CD4-positive, alpha-beta T cell treated with Interleukin-4 for 1 hour (primary cell): ENCODE results near the gene CIPC.

ENCODE experiments used
- DNase-seq, 2 donors: peaks; one replicate each; pipeline ENCODE4 v3.0.0-alpha.2; 2020 to 2022

CIPC gene

DNA sequence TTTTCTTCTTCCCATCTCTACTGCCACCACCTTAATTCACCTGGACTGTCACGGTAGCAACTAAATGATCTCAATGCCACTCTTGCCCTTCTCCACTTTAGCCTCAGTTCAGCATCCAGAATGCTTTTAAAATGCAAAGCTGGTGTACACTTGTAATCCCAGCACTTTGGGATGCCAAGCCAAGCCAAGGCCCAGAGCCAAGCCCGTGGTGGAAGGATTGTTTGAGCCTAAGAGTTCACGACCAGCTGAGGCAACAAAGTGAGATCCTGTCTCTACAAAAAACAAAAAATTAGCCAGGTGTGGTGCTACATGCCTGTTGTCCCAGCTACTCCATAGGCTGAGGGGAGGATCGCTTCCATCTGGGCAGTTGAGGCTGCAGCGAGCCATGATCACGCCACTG is 5.9 kb downstream of the CIPC start:
- no peak for DNase-seq

GRCh38 chr14:77104393-77104792 is 6.3 kb downstream of the CIPC start:
- no peak for DNase-seq

GRCh38 chr14:77105145-77105939 is 7.3 kb downstream of the CIPC start:
- no peak for DNase-seq

- no peak for DNase-seq
Observed at GRCh38 chr14:77106666-77107065, 8.6 kb downstream of the CIPC start.

DNA sequence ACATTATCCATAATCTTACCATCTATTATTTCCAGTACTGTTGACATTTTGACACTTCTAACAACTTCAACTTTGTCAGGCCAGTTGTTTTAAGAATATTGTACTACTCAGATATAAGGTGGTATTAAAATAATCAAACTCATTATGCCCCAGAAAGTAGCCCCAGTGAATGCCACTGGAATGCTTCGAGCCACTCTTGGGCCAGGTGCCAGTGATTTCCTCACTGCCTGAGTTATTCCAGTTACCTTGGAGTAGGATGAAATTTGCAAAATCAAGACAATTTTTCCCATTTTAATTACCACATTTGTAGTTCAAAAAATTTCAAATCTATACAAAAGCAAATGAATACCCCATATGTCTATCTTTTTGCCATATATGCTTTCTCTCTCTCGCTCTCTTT is 9.2 kb downstream of the CIPC start:
- DNase-seq, result no peak

DNA sequence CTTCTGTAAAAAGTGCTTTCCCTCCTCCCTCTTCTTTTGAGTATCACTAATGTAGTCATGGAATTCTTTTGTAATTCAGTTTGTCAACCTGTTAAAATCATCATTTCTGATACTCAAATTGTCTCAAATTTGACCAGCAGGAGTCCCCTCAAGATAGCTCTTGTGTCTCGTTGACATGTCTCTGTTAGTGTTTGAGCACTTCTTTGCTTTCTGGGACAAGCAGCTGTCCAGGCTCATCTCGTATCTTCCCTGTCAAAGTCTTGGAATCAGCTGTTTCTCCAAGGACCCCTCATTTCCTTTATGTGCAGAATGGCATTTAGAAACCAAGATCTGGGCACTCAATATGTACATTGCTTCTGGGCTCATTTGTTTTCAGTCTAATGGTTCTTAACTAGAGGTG is 10.7 kb downstream of the CIPC start:
- no peak for DNase-seq

DNA sequence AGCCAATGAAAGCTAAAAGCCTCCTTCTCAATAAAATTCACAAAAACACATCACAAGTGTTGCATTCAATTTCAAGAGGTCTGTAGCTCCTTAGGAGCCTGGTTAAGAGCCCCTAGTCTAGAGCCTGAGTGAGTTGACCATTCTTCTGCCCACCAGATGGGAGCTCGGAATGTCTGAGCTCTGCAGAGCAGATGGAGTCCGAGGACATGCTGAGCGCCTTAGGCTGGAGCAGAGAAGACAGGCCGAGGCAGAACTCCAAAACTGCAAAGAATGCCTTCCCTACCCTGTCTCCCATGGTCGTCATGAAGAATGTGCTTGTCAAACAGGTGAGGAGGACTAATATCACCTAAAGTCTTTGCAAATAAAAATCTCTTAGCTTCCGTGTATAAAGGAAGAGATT is 11.6 kb downstream of the CIPC start:
- no peak for DNase-seq

DNA sequence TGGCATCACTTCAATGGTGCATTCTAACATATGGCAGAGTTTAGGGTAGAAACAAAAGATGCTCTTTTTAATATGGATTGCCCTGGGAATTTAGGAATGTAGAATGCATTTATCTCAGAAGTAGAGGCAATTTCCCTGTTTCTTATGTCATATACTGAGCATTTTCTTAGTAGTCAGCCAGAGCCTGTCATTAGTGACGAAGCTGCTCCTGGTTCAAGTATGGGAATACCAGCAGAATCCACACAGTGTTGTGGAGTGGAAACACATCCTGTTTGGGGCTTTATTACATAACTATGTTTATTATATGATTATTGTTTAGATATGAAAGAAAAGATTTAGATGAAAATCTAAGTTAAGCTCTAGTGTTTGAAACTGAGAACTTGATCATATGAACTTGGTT is 12.2 kb downstream of the CIPC start:
- DNase-seq, result no peak

- no peak for DNase-seq
Observed at GRCh38 chr14:77111021-77111420, 13.0 kb downstream of the CIPC start.

DNA sequence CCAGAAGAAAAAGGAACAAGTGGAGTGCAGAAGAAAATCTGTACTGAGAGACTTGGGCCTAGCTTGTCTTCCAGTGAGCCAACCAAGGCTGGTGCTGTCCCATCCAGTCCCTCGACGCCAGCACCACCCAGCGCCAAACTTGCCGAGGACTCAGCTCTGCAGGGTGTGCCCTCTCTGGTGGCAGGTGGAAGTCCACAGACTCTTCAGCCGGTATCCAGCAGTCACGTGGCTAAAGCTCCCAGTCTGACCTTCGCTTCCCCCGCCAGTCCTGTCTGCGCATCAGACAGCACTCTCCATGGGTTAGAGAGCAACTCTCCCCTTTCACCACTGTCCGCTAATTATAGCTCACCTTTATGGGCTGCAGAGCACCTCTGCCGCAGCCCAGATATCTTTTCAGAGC is 15.6 kb downstream of the CIPC start:
- no peak for DNase-seq

DNA sequence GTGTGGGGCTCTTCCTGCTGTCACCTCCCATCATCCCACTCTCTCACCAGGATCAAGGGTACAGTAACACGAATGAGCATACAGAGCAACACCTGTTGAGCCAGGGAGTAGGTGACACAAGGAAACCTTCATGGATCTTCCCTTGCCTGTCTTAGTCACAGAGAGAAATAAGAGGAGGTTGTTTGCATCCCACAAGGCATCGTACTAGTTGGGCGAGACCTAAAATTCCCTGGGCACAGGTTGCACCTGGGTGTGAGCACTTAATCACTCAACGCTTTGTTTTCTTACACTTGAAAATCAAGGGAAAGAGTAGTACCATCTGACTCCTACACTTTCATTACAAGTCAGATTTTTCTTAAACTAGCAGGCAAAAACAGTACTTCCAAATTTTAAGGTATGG is 16.6 kb downstream of the CIPC start:
- DNase-seq, result no peak

- DNase-seq, result no peak
Observed at GRCh38 chr14:77116172-77116817, 18.2 kb downstream of the CIPC start.

GRCh38 chr14:77119851-77120250 is 21.8 kb downstream of the CIPC start:
- peak in 1 of 2 donors; percentile 24 for DNase-seq

GRCh38 chr14:77120771-77121743 is 23.0 kb downstream of the CIPC start:
- DNase-seq, result peak; percentile 38 to 72

DNA sequence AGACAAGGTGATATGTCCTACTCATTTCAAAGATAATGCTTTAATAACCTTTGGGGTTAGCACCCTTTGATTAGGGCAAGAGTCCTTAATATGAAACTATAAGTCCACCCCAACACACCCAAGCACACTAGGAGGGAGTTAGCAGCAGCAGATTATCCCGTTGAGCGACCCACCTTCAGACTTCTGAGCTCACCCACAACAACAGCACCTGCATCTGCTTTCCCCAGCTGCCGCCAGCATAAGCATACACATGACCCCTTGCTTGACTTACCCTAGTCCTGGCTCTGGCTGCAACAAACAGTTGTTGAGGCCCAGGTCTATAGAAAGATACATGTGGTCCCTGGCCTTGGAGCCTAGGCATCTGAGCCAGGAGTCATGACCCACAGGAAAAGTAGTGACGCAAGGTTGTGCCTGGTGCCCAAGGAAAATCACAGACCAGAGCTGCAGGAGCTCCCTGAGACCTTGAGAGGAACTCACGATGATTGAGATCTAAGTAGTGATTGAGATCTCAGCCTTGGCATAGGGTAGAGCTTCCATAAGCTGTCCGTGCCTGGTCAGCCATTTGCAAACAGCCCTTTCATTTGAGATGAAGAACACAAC is 24.6 kb downstream of the CIPC start:
- no peak for DNase-seq

DNA sequence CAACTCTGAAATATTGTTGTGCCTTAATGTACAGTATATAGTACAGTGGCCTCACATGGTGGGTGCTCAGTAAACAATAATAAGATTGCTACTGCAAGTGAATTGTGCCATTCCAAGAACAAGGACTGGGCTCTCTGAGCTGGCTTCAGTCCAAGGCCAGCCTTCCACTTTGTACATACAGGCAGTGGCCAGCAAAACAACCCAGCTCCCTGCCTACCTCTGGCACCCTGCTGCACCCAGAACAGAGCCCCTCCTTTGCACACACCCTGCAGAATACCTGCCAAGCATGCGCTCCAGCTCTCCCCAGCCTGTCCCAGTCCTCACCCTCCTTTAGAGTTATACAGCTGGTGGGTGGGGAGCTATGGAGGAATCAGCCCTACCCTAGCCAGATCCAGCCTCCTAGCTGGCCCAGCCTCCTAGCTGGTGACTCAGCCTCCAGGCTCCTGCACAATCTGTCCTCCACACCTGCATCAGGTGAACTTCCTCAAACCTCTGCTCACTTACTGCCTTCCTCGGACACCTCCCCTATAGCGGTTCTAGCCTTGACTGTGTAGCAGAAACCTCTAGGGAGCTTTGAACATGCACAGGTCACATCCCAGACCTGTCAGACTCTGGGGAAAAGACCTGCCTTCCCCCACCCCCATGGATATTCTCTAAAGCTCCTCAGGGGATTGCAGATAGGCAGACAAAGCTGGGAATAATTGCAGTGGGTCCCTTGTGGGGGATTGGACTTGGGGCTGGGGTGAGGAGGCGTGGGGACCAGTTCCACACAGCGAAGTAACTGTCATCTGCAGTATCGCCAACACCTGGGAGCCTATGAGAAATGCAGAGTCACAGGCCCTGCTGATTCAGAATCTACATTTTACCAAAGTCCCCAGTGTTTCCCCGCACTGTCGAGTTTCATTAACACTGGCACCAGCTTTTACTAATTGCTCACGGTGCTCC is 25.6 kb downstream of the CIPC start:
- peak in 1 of 2 donors; percentile 23 for DNase-seq

DNA sequence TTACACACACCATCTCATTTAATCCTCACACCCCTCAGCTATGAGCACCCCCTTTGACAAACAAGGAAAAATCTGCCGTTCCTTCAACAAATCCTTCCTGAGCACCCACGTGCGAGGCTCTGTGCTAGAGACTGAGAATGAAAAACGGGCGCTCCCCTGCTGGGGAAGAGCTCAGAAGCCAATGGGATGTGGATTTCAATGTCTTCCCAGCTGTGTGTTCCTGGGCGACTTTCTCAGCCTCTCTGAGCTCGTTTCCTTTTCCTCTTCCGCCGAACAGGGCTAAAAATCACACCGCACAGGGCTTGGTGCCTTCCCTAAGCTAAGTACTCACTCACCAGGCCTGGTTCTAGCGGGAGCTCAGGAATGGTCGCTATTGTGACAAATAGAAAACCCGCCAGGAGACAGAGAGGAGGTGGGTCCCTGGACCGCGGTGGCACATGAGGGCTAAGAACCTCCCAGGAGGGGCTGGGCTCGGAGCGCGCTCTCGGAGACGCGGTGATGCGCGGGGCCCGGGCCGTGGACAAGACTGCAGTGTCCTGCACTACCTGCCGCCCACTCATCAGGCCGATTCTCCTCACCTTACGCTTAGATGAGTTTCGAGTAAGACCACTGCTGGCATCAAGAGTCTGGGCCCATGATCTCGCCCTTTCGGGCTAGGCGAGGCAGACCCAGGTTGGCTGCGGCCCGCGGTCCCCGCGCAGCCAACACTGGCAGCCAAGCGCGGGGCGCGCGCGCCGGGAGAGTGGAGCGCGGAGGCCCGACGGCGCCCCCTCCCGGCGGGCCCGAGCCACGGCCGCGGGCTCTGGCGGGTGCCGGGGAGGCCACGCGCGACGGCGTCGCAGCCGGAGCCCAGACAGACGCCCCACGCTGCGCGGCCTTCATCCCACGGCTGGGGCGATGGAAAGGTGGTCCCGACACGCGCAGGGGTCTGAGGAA is 26.6 kb downstream of the CIPC start:
- DNase-seq, result peak; percentile 53 to 59

- no peak for DNase-seq
Observed at GRCh38 chr14:77125281-77125801, 27.3 kb downstream of the CIPC start.

DNA sequence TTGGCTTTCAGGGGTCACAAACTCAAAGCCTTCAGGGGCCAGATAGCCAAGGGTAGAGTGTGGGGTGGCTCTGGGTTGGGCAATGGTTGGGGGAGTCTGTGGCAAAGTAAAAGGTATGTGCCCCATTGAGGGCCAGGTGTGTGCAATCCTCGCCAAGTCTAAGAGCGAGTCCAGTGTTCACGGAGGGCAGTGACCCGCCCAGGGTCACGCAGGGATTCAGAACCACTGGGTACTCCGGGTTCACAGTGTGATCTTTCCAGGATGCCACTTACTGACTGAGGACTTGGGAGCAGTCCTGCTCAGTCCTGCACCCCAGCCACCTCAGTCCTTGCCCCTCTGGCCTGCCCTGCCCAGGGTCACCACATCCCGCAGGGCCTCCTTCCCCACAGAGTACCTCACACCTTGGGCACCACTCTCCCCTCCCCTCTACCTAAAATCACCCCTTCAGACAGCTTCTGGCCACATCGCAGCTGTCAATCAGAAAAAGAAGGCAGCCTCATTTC is 27.8 kb downstream of the CIPC start:
- DNase-seq, result no peak

DNA sequence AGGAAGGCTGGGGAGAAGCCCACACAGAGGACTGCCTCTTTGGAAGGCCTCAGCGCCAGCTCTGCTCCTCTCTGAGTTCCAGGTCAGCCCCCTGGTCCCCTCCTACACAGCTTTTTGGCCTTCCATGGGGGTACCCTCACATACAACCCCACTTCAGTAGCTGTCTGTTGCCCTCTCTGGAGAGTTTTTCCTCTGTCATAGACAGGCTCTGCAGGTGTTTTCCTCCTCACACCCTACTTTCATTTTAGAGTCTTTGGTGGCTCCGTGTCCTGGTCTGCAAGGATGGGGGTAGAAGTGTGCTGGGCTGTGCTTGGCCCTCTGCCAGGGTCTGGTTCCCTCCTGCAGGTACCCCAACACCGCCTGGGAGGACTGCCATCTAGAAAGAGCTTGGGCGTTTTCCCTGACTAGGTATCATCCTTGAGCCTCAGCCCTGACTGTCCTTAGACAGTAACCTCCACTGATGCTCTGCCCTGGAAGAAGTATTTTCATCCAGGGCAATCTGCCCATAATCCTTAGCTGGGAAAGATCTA is 28.5 kb downstream of the CIPC start:
- DNase-seq, result no peak
